Heart left ventricle (tissue), 13 donors: Measurements from ENCODE around the gene KSR2.

Experiments
- CTCF ChIP-seq, 12 donors: fragments of 200-600 bp; sonication (generic) in 4 of 12; IDR thresholded peaks; one replicate each; pipeline versions ENCODE4 v1.5.0 to v1.8.0; 2018 to 2022; ENCODE audit warnings: antibody characterized with exemption in 12 of 12, mild to moderate bottlenecking in 5 of 12
- POLR2A ChIP-seq, 2 donors: fragments of 450-650 bp; IDR thresholded peaks; one replicate each; pipeline ENCODE4 v1.6.1; 2017; ENCODE audit warnings: antibody characterized with exemption in 2 of 2, mild to moderate bottlenecking in 2 of 2, moderate library complexity in 2 of 2
- donor health status: ischemic (EF 13 %, LVEDD 7.1; RV severe dilation, severe dysfunction).
- donor health status: DM: no; HTN: yes; CAD: no.
- donor health status: DM: no; HTN: no; CAD: no.
- donor health status: ischemic (EF 25% LVEDD 6.9; RV normal size, moderate dysfunction).
- donor health status: ischemic (EF 25% LVEDD 5.7; RV mildly dilated, moderate dysfunction).
- donor health status: ischemic (EF 35%, LVEDD 5.7; RV mildly dilated, moderate dysfunction).
- donor health status: nonischemic (EF 11% LVEDD 7.7; RV severe dilation, severe dysfunction).
- donor health status: DM: yes; HTN: yes; CAD: no.
- donor health status: PGD.
- donor health status: ischemic (EF 29% LVEDD 5.4; RV normal size, mild dysfunction).
- donor health status: nonischemic (EF 23%, LVEDD 6.1; RV moderate dilation, normal function).

DNA sequence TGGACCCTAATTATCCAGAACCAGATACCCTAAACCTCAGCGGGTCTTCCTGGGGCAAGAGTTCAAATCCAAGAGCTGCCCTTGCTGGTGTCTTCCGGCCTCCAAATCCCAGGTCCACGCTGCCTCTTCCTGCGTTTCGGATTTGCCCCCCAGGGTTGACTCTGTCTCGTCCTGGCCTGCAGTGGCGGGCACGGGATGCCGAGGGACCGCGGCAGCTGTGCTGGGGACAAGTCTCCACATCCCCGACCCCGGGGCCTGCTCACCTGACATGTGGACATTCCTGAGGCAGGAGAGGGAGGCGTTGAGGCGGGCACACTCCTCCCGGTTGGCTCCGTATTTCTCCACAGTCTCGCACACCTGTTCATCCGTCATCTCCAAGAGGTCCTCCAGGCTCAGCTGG is 113.6 kb downstream of the KSR2 start:
- TF ChIP-seq CTCF (IDR thresholded peaks at IDR 0.05) (no peak), POLR2A (IDR thresholded peaks at IDR 0.05) (no peak)
